NT2/D1 (cell line): ENCODE measurements around the gene GPS2.

ENCODE experiments used
- YY1 ChIP-seq: IDR thresholded peaks from 2 replicates; pipeline ENCODE4 v1.6.1; 2011; ENCODE audit not compliant: insufficient read length, insufficient read depth
- ZNF274 ChIP-seq: IDR thresholded peaks from 2 replicates; pipeline ENCODE4 v1.6.1; 2011; ENCODE audit warnings: mild to moderate bottlenecking, low read depth, low read length

GRCh38 chr17:7351665-7352502 lies 36.7 kb upstream of the GPS2 start, which contains the start of gene KCTD11:
- TF ChIP-seq ZNF274 (no peak), YY1 (no peak)
